ENCODE measurements around the gene ANO8. TPM values are rescaled to one million over a fixed set of nuclear protein-coding genes. Genes with fewer than 3 reads are reported as not detected.

ANO8 gene
- total RNA-seq, 1 experiment from 2014 or later: 21.9 TPM

- Histone ChIP-seq H3K4me1 (ENCODE audit: insufficient read depth, low read length) (no peaks in the 10 kb centered on the region), H2BK12ac (ENCODE audit: insufficient read length, low read depth, low read length) (no peak overlapping the region), H3K18ac (ENCODE audit: insufficient read length, low read depth, low read length) (no peak overlapping the region), H4K20me1 (ENCODE audit: control insufficient read depth, insufficient read depth, insufficient read length) (peaks cover 4% of the 10 kb centered on the region), H2BK15ac (ENCODE audit: low read depth, low read length) (no peak overlapping the region), H4K91ac (ENCODE audit: insufficient read length, low read depth, low read length) (no peak overlapping the region), H2BK5ac (ENCODE audit: insufficient read length, low read length) (no peak overlapping the region), H3T11ph (ENCODE audit: low read length) (no peak overlapping the region), H3K27me3 (ENCODE audit: insufficient read depth, low read length) (no peaks in the 10 kb centered on the region; the same call in 1 of the 2 replicates), H3K79me1 (ENCODE audit: insufficient read depth, low read depth, low read length, poor library complexity, severe bottlenecking) (no peaks in the 10 kb centered on the region), H3K4me2 (ENCODE audit: insufficient read depth, insufficient read length, low read length) (no peak overlapping the region), H3K14ac (ENCODE audit: insufficient read depth, low read length) (no peak overlapping the region), H4K5ac (ENCODE audit: insufficient read length, low read depth, low read length) (no peak overlapping the region), H2BK120ac (ENCODE audit: low read depth, low read length, poor library complexity, severe bottlenecking) (no peak overlapping the region), H3K9ac (ENCODE audit: extremely low read depth, insufficient read length, low read length) (no peak overlapping the region), H3K9me3 (ENCODE audit: control insufficient read depth, low read depth, low read length) (no peaks in the 10 kb centered on the region), H2AK5ac (ENCODE audit: insufficient read length, low read length) (no peak overlapping the region), H3K56ac (ENCODE audit: insufficient read length, low read depth, low read length) (no peak overlapping the region), H3K79me2 (ENCODE audit: insufficient read depth, low read length) (no peaks in the 10 kb centered on the region), H2AFZ (ENCODE audit: low read length) (no peak overlapping the region), H3K4ac (ENCODE audit: low read depth, low read length) (no peak overlapping the region), H2BK20ac (ENCODE audit: low read depth, low read length, poor library complexity, severe bottlenecking) (no peak overlapping the region), H3K23me2 (ENCODE audit: insufficient read length, low read depth, low read length, poor library complexity, severe bottlenecking) (peaks cover 5% of the 10 kb centered on the region), H3K23ac (ENCODE audit: insufficient read length, low read depth, low read length) (no peak overlapping the region), H4K8ac (replicated peaks; ENCODE audit: insufficient read length, low read depth, low read length) (no peak overlapping the region), H3K27ac (ENCODE audit: insufficient read length, low read depth, low read length) (no peak overlapping the region)
- DNase-seq: no peak
- WGBS (ENCODE audit: extremely low coverage, insufficient read length, low lambda C conversion rate): no CpG with 5 or more reads among the region's 18 CpGs
- H3K27ac Mint-ChIP-seq: no peak overlapping the region
- peaks cover 18 to 24% (median 24%) of the 10 kb centered on the region in 3 experiments for H3K36me3 Mint-ChIP-seq (ENCODE audit: insufficient read depth in 1 of 3, low read depth in 3 of 3)
- no peaks in the 10 kb centered on the region; a peak in 1 of 5 replicates for H3K9me3 Mint-ChIP-seq
- H3K4me1 Mint-ChIP-seq: peaks cover 4 to 9% of the 10 kb centered on the region in 2 experiments; a peak in 2 of 4 replicates
- peaks cover 7% of the 10 kb centered on the region for H3K27me3 Mint-ChIP-seq (ENCODE audit: low read depth)
- H3K4me3 Mint-ChIP-seq: no peak overlapping the region
- no peak for TF ChIP-seq CTCF (conservative IDR thresholded peaks at IDR 0.05)
These were observed 49.1 kb downstream of the ANO8 start for GRCh38 chr19:17285415-17286135.
